DOHH2 (cell line): Measurements from ENCODE around the gene HENMT1.

Experiments
- H3F3A ChIP-seq: fragments of 200-600 bp; sonication (generic), shearing (Covaris generic); 2 replicates; pipeline ENCODE4 v1.6.0; 2016; ENCODE audit warnings: antibody characterized with exemption, mild to moderate bottlenecking; ENCODE audit not compliant: control insufficient read depth, insufficient read depth
- H3K27ac ChIP-seq: fragments of 200-600 bp; sonication (generic); 2 replicates; pipeline ENCODE4 v1.5.1; 2014; ENCODE audit warnings: low read depth, mild to moderate bottlenecking, low read length, moderate library complexity
- H3K27me3 ChIP-seq: fragments of 200-600 bp; sonication (generic); 2 replicates; pipeline ENCODE4 v1.6.1; 2014; ENCODE audit warnings: mild to moderate bottlenecking, low read length, mixed read lengths; ENCODE audit not compliant: control insufficient read depth
- H3K36me3 ChIP-seq: fragments of 200-600 bp; sonication (generic); 2 replicates; pipeline ENCODE4 v1.6.1; 2014; ENCODE audit warnings: mild to moderate bottlenecking, low read length, moderate library complexity, mixed read lengths; ENCODE audit not compliant: control insufficient read depth
- H3K4me1 ChIP-seq: fragments of 200-600 bp; sonication (generic); 2 replicates; pipeline ENCODE4 v1.6.1; 2014; ENCODE audit warnings: mild to moderate bottlenecking, low read length, mixed read lengths; ENCODE audit not compliant: control insufficient read depth
- H3K4me2 ChIP-seq: fragments of 200-600 bp; sonication (generic); 2 replicates; pipeline ENCODE4 v1.6.0; 2014; ENCODE audit warnings: mild to moderate bottlenecking, low read length, moderate library complexity
- H3K4me3 ChIP-seq: fragments of 200-600 bp; sonication (generic); 2 replicates; pipeline ENCODE4 v1.5.1; 2014; ENCODE audit warnings: mild to moderate bottlenecking, low read length, mixed read lengths
- H3K79me2 ChIP-seq: fragments of 200-600 bp; sonication (generic); 2 replicates; pipeline ENCODE4 v1.6.1; 2014; ENCODE audit warnings: mild to moderate bottlenecking, low read length, mixed read lengths; ENCODE audit not compliant: control insufficient read depth
- H3K9me2 ChIP-seq: fragments of 200-600 bp; sonication (generic); replicated peaks from 2 replicates; pipeline ENCODE4 v1.6.1; 2014; ENCODE audit warnings: mild to moderate bottlenecking, low read length, mixed read lengths; ENCODE audit not compliant: control insufficient read depth
- H3K9me3 ChIP-seq: fragments of 200-600 bp; sonication (generic); 2 replicates; pipeline ENCODE4 v1.6.1; 2014; ENCODE audit warnings: antibody characterized with exemption, low read length, mixed read lengths; ENCODE audit not compliant: control insufficient read depth, insufficient read depth
- H4K20me1 ChIP-seq: fragments of 200-600 bp; sonication (generic); 2 replicates; pipeline ENCODE4 v1.6.0; 2014; ENCODE audit warnings: low read depth, mild to moderate bottlenecking, antibody characterized with exemption, low read length, moderate library complexity; ENCODE audit not compliant: control insufficient read depth, insufficient read depth
- CTCF ChIP-seq: fragments of 200-600 bp; sonication (generic); IDR thresholded peaks from one replicate; pipeline ENCODE4 v1.5.1; 2014; ENCODE audit warnings: antibody characterized with exemption, mild to moderate bottlenecking, low read depth, low read length; ENCODE audit not compliant: poor library complexity, severe bottlenecking
- EZH2phosphoT487 ChIP-seq: fragments of 200-600 bp; sonication (generic); IDR thresholded peaks from 2 replicates; pipeline ENCODE4 v1.6.1; 2017; ENCODE audit warnings: borderline replicate concordance, mild to moderate bottlenecking, antibody characterized with exemption, low read length, moderate library complexity, mixed read lengths

Gene HENMT1

GRCh38 chr1:108606478-108606877 lies 54.4 kb downstream of the HENMT1 start:
- no peaks in the 10 kb centered on the region for H3K27me3 ChIP-seq
- no peak overlapping the region for H3K4me2 ChIP-seq
- H3F3A ChIP-seq, result no peaks in the 10 kb centered on the region
- TF ChIP-seq EZH2phosphoT487, result no peak
- no peak for TF ChIP-seq CTCF
- no peaks in the 10 kb centered on the region for H3K4me1 ChIP-seq
- H3K9me3 ChIP-seq, result no peaks in the 10 kb centered on the region
- H4K20me1 ChIP-seq, result no peaks in the 10 kb centered on the region; the same call in 1 of the 2 replicates
- H3K79me2 ChIP-seq, result no peaks in the 10 kb centered on the region
- no peak overlapping the region for H3K4me3 ChIP-seq
- H3K36me3 ChIP-seq, result no peaks in the 10 kb centered on the region
- no peaks in the 10 kb centered on the region for H3K9me2 ChIP-seq
- H3K27ac ChIP-seq, result no peak overlapping the region

- Histone ChIP-seq H3F3A (no peaks in the 10 kb centered on the region), H3K4me2 (no peak overlapping the region), H3K27ac (no peak overlapping the region), H3K4me1 (no peaks in the 10 kb centered on the region), H3K27me3 (no peaks in the 10 kb centered on the region), H3K9me2 (no peaks in the 10 kb centered on the region), H3K79me2 (no peaks in the 10 kb centered on the region), H3K4me3 (no peak overlapping the region), H3K9me3 (no peaks in the 10 kb centered on the region), H4K20me1 (no peaks in the 10 kb centered on the region; the same call in 1 of the 2 replicates), H3K36me3 (no peaks in the 10 kb centered on the region)
- no peak for TF ChIP-seq EZH2phosphoT487
- TF ChIP-seq CTCF, result no peak
Observed at GRCh38 chr1:108605633-108606032, 55.3 kb downstream of the HENMT1 start.

- no peak overlapping the region for H3K27ac ChIP-seq
- H3K9me3 ChIP-seq, result no peaks in the 10 kb centered on the region
- H3K4me1 ChIP-seq, result no peaks in the 10 kb centered on the region
- H3K9me2 ChIP-seq, result no peaks in the 10 kb centered on the region
- no peaks in the 10 kb centered on the region for H3F3A ChIP-seq
- no peaks in the 10 kb centered on the region for H3K27me3 ChIP-seq
- no peak overlapping the region for H3K4me2 ChIP-seq
- H4K20me1 ChIP-seq, result peaks cover 3% of the 10 kb centered on the region; the same call in 1 of the 2 replicates
- no peaks in the 10 kb centered on the region for H3K36me3 ChIP-seq
- H3K4me3 ChIP-seq, result no peak overlapping the region
- no peak for TF ChIP-seq CTCF
- TF ChIP-seq EZH2phosphoT487, result no peak
- H3K79me2 ChIP-seq, result no peaks in the 10 kb centered on the region
Observed at GRCh38 chr1:108601708-108602410, 59.0 kb downstream of the HENMT1 start.
